ENCODE data around the gene LAMB4.

LAMB4 gene

GRCh38 chr7:108014747-108015682 lies 115.1 kb downstream of the LAMB4 start:
- Histone ChIP-seq H3K27me3 (ENCODE audit: control insufficient read depth in 1 of 2, insufficient read depth in 2 of 2, low read length in 2 of 2) (no peaks in the 10 kb centered on the region), H3K27ac (ENCODE audit: low read length) (no peak overlapping the region), H3K9me3 (ENCODE audit: control insufficient read depth in 2 of 2, low read length in 2 of 2) (no peaks in the 10 kb centered on the region), H3K9ac (ENCODE audit: low read length in 2 of 2) (no peak overlapping the region), H3K4me1 (ENCODE audit: control insufficient read depth, insufficient read depth, low read length) (no peaks in the 10 kb centered on the region), H3K36me3 (ENCODE audit: control insufficient read depth in 2 of 2, insufficient read depth in 2 of 2, low read length in 2 of 2) (no peaks in the 10 kb centered on the region), H3K4me3 (ENCODE audit: low read length in 2 of 2) (no peak overlapping the region)

DNA sequence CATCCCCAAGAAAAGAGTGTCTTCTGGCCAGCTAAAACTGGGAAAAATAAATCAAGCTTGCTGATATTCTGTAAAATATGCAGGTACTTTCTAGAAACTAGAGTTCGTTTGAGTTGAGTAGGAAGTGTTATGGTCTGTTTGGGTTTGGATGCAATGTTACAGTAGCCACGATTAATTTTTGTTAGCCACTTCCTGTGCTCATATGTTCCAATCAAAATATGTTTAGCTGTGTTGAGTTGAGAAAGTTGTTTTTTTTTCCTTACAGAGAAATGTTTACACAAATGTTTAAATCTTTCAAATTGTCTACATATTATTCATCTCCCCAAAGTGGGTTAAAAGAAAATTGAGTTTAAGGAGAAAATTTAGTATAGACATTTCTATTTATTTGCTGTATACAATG lies 115.9 kb downstream of the LAMB4 start:
- Histone ChIP-seq H3K4me3 (ENCODE audit: low read length in 2 of 2) (no peak overlapping the region), H3K27me3 (ENCODE audit: control insufficient read depth in 1 of 2, insufficient read depth in 2 of 2, low read length in 2 of 2) (no peaks in the 10 kb centered on the region), H3K4me1 (ENCODE audit: control insufficient read depth, insufficient read depth, low read length) (no peaks in the 10 kb centered on the region), H3K36me3 (ENCODE audit: control insufficient read depth in 2 of 2, insufficient read depth in 2 of 2, low read length in 2 of 2) (no peaks in the 10 kb centered on the region), H3K9me3 (ENCODE audit: control insufficient read depth in 2 of 2, low read length in 2 of 2) (no peaks in the 10 kb centered on the region), H3K9ac (ENCODE audit: low read length in 2 of 2) (no peak overlapping the region), H3K27ac (ENCODE audit: low read length) (no peak overlapping the region)

GRCh38 chr7:108012499-108013430 lies 117.4 kb downstream of the LAMB4 start:
- Histone ChIP-seq H3K27me3 (ENCODE audit: control insufficient read depth in 1 of 2, insufficient read depth in 2 of 2, low read length in 2 of 2) (no peaks in the 10 kb centered on the region), H3K4me1 (ENCODE audit: control insufficient read depth, insufficient read depth, low read length) (no peaks in the 10 kb centered on the region), H3K4me3 (ENCODE audit: low read length in 2 of 2) (no peak overlapping the region), H3K27ac (ENCODE audit: low read length) (no peak overlapping the region), H3K9ac (ENCODE audit: low read length in 2 of 2) (no peak overlapping the region), H3K9me3 (ENCODE audit: control insufficient read depth in 2 of 2, low read length in 2 of 2) (no peaks in the 10 kb centered on the region), H3K36me3 (ENCODE audit: control insufficient read depth in 2 of 2, insufficient read depth in 2 of 2, low read length in 2 of 2) (no peaks in the 10 kb centered on the region)

DNA sequence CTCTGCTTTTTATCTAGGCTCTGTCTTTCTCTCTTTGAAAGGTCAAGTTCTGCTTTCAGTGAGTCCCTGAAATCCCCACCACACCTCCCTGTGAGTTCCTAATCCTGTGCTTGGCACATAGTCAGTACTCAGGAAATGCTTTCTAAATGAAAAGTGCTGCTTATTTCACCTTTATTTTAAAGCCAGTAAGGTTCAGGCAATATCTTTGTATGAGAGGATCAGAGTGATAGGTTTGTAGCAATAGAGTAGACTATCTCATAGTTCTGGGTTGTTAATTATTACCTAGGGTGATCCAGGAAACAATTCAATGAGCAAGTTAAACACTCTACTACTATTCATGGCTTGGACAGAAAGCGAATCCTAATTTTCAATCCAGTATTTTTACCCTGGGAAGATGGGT lies 119.8 kb downstream of the LAMB4 start:
- Histone ChIP-seq H3K27ac (ENCODE audit: low read length) (no peak overlapping the region), H3K9ac (ENCODE audit: low read length in 2 of 2) (no peak overlapping the region), H3K27me3 (ENCODE audit: control insufficient read depth in 1 of 2, insufficient read depth in 2 of 2, low read length in 2 of 2) (no peaks in the 10 kb centered on the region), H3K36me3 (ENCODE audit: control insufficient read depth in 2 of 2, insufficient read depth in 2 of 2, low read length in 2 of 2) (no peaks in the 10 kb centered on the region), H3K9me3 (ENCODE audit: control insufficient read depth in 2 of 2, low read length in 2 of 2) (no peaks in the 10 kb centered on the region), H3K4me3 (ENCODE audit: low read length in 2 of 2) (no peak overlapping the region), H3K4me1 (ENCODE audit: control insufficient read depth, insufficient read depth, low read length) (no peaks in the 10 kb centered on the region)

GRCh38 chr7:108009873-108010272 lies 120.3 kb downstream of the LAMB4 start:
- Histone ChIP-seq H3K4me3 (ENCODE audit: low read length in 2 of 2) (no peak overlapping the region), H3K27ac (ENCODE audit: low read length) (no peak overlapping the region), H3K9ac (ENCODE audit: low read length in 2 of 2) (no peak overlapping the region), H3K36me3 (ENCODE audit: control insufficient read depth in 2 of 2, insufficient read depth in 2 of 2, low read length in 2 of 2) (no peaks in the 10 kb centered on the region), H3K4me1 (ENCODE audit: control insufficient read depth, insufficient read depth, low read length) (no peaks in the 10 kb centered on the region), H3K27me3 (ENCODE audit: control insufficient read depth in 1 of 2, insufficient read depth in 2 of 2, low read length in 2 of 2) (no peaks in the 10 kb centered on the region), H3K9me3 (ENCODE audit: control insufficient read depth in 2 of 2, low read length in 2 of 2) (no peaks in the 10 kb centered on the region)

- H3K9ac ChIP-seq (ENCODE audit: low read length in 2 of 2): no peak overlapping the region
- H3K4me3 ChIP-seq (ENCODE audit: low read length in 2 of 2): no peak overlapping the region
- H3K9me3 ChIP-seq (ENCODE audit: control insufficient read depth in 2 of 2, low read length in 2 of 2): no peaks in the 10 kb centered on the region
- H3K27ac ChIP-seq (ENCODE audit: low read length): no peak overlapping the region
- no peaks in the 10 kb centered on the region for H3K27me3 ChIP-seq (ENCODE audit: control insufficient read depth in 1 of 2, insufficient read depth in 2 of 2, low read length in 2 of 2)
- H3K36me3 ChIP-seq (ENCODE audit: control insufficient read depth in 2 of 2, insufficient read depth in 2 of 2, low read length in 2 of 2): no peaks in the 10 kb centered on the region
- peaks cover 5% of the 10 kb centered on the region for H3K4me1 ChIP-seq (ENCODE audit: control insufficient read depth, insufficient read depth, low read length)
Observed at GRCh38 chr7:108008827-108009226, 121.3 kb downstream of the LAMB4 start.

- H3K27ac ChIP-seq (ENCODE audit: low read length): no peak overlapping the region
Observed at GRCh38 chr7:108008240-108008639, 121.9 kb downstream of the LAMB4 start.

DNA sequence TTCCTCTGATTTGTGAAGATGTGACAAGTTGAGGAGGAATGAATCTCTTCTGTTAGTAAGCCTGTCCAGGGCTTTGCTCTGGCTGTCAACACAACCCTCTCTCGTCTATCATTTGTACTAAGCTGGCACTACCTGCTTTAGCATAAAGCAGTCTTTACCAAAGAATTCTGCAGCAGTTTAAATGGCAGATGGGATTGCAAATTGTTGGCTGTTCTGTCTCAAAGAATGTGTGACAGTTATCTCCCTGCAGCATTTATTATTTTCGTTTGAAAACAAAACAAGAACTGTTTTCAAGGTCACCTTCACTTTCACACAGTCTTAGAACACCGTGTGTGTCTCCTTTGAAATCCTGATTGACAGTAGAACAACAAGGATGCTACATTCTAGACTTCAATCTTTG lies 122.4 kb downstream of the LAMB4 start:
- H3K27ac ChIP-seq (ENCODE audit: low read length): no peak overlapping the region
- peaks cover 10% of the 10 kb centered on the region for H3K4me1 ChIP-seq (ENCODE audit: control insufficient read depth, insufficient read depth, low read length)

More at GRCh38 chr7:108008240-108008639, 121.9 kb downstream of the LAMB4 start:
- no peak overlapping the region for H3K9ac ChIP-seq (ENCODE audit: low read length in 2 of 2)
- no peaks in the 10 kb centered on the region for H3K27me3 ChIP-seq (ENCODE audit: control insufficient read depth in 1 of 2, insufficient read depth in 2 of 2, low read length in 2 of 2)
- no peaks in the 10 kb centered on the region for H3K9me3 ChIP-seq (ENCODE audit: control insufficient read depth in 2 of 2, low read length in 2 of 2)
- peaks cover 10% of the 10 kb centered on the region for H3K4me1 ChIP-seq (ENCODE audit: control insufficient read depth, insufficient read depth, low read length)
- H3K36me3 ChIP-seq (ENCODE audit: control insufficient read depth in 2 of 2, insufficient read depth in 2 of 2, low read length in 2 of 2): no peaks in the 10 kb centered on the region
- H3K4me3 ChIP-seq (ENCODE audit: low read length in 2 of 2): no peak overlapping the region

GRCh38 chr7:108007261-108007660 lies 122.9 kb downstream of the LAMB4 start:
- Histone ChIP-seq H3K4me3 (ENCODE audit: low read length in 2 of 2) (no peak overlapping the region), H3K9ac (ENCODE audit: low read length in 2 of 2) (no peak overlapping the region), H3K27ac (ENCODE audit: low read length) (no peak overlapping the region), H3K9me3 (ENCODE audit: control insufficient read depth in 2 of 2, low read length in 2 of 2) (no peaks in the 10 kb centered on the region), H3K27me3 (ENCODE audit: control insufficient read depth in 1 of 2, insufficient read depth in 2 of 2, low read length in 2 of 2) (no peaks in the 10 kb centered on the region), H3K36me3 (ENCODE audit: control insufficient read depth in 2 of 2, insufficient read depth in 2 of 2, low read length in 2 of 2) (no peaks in the 10 kb centered on the region), H3K4me1 (ENCODE audit: control insufficient read depth, insufficient read depth, low read length) (peaks cover 11% of the 10 kb centered on the region)

More for the DNA sequence above, 122.4 kb downstream of the LAMB4 start:
- Histone ChIP-seq H3K36me3 (ENCODE audit: control insufficient read depth in 2 of 2, insufficient read depth in 2 of 2, low read length in 2 of 2) (no peaks in the 10 kb centered on the region), H3K27me3 (ENCODE audit: control insufficient read depth in 1 of 2, insufficient read depth in 2 of 2, low read length in 2 of 2) (no peaks in the 10 kb centered on the region), H3K9me3 (ENCODE audit: control insufficient read depth in 2 of 2, low read length in 2 of 2) (no peaks in the 10 kb centered on the region), H3K4me3 (ENCODE audit: low read length in 2 of 2) (no peak overlapping the region), H3K9ac (ENCODE audit: low read length in 2 of 2) (no peak overlapping the region)

- peak overlapping the region; percentile 37 for H3K27ac ChIP-seq (ENCODE audit: low read length)
- H3K36me3 ChIP-seq (ENCODE audit: control insufficient read depth in 2 of 2, insufficient read depth in 2 of 2, low read length in 2 of 2): no peaks in the 10 kb centered on the region
- H3K4me3 ChIP-seq (ENCODE audit: low read length in 2 of 2): no peak overlapping the region
- H3K27me3 ChIP-seq (ENCODE audit: control insufficient read depth in 1 of 2, insufficient read depth in 2 of 2, low read length in 2 of 2): no peaks in the 10 kb centered on the region
- peak overlapping the region in 1 of 2 donors; percentile 18 for H3K9ac ChIP-seq (ENCODE audit: low read length in 2 of 2)
- peaks cover 21% of the 10 kb centered on the region for H3K4me1 ChIP-seq (ENCODE audit: control insufficient read depth, insufficient read depth, low read length)
- no peaks in the 10 kb centered on the region for H3K9me3 ChIP-seq (ENCODE audit: control insufficient read depth in 2 of 2, low read length in 2 of 2)
Observed at GRCh38 chr7:108004220-108005142, 125.7 kb downstream of the LAMB4 start.

All from stomach smooth muscle (tissue), 2 donors.